GM21423 (cell line): ENCODE measurements around the gene KLHDC7B.

ENCODE experiments used
- ATAC-seq: cut with Tn5 transposase; IDR thresholded peaks from one replicate; pipeline ENCODE4 v1.9.1; 2021; ENCODE audit warnings: mild to moderate bottlenecking, moderate library complexity; ENCODE audit not compliant: unreplicated experiment

The KLHDC7B gene

GRCh38 chr22:50571264-50572175 lies 25.8 kb downstream of the KLHDC7B start:
- ATAC-seq = no peak

DNA sequence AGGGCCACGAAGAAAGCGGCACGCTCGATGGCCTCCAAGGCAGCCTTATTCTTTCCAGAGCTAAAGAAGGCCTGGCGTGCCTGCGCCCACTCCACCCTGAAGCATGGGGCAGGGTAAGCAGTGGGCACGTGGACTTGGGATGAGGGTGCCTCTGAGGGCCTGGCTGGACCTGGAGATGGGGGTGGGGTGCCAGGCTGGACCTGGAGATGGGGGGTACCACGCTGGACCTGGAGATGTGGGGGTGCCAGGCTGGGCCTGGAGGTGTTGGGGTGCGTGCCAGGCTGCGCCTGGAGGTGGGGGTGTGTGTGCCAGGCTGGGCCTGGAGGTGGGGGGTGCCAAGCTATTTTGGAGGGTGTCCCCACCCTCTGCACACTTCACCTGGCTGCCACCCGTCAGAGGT lies 27.3 kb downstream of the KLHDC7B start:
- ATAC-seq = no peak

- no peak for ATAC-seq
Measured at GRCh38 chr22:50573491-50574382, 28.0 kb downstream of the KLHDC7B start.

- ATAC-seq = no peak
Measured at GRCh38 chr22:50574383-50574755, 28.7 kb downstream of the KLHDC7B start.

- ATAC-seq = no peak
Measured at GRCh38 chr22:50575426-50575941, 29.8 kb downstream of the KLHDC7B start.

DNA sequence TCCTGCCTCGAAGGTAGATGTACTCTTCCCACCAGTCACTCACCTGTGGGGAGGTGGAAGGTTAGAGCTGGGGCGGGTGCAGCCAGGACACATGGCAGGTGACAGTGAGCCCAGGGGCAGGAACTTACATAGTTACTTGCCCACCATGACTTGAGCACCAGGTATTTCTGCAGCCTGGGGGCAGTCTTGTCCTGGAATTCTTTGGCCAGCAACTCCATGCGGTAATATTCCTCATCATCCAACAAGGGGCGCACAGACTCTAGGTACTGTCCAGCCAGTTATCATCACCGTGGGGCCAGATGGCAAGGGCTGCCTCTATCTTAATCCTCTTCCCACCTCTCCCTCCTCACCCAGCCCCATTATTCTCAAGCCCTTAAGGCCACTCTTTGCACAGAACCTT lies 30.4 kb downstream of the KLHDC7B start:
- no peak for ATAC-seq

- no peak for ATAC-seq
Measured at GRCh38 chr22:50576806-50577696, 31.4 kb downstream of the KLHDC7B start.

- ATAC-seq = no peak
Measured at GRCh38 chr22:50577697-50577986, 31.9 kb downstream of the KLHDC7B start.

DNA sequence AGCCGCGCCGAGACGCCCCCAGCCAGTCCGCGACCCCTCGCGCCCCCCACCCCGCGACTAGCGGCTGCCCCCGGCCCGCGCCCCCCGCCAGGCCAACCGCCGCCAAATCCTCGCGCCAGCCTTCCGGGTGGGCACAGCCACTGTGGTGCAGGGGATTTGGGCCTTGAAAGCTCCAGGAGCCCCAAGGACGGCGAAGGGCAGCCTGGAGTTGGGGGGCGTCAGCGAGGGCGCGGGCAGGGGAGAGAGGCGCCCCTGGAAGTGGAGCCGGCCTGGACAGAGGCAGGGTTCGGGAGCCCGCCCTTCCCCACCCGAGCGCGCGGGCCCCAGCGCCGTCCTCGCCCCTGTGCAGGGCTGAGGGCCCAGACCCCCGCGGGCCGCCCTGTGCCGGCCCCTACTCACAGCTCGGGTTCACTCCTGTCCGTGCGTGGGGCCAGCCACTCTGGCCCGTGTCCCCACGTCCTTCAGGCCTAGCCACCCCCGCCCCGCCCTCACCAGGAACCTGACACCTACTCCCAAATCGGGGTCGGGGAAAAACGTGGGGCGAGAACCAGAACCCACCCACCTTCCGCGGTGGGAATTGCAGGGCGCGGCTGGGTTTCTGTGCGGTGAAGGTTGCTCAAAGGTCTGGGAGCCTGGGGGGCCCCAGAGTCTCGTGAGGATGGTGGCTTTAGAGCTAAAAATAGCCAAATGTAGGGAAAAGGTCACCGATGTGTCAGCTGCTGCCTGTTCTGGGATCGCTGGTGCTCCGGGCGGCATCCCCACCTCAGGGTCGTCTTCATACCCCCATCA lies 32.5 kb downstream of the KLHDC7B start, which contains the start of gene CPT1B:
Gene CPT1B, minus strand, starts transcription at position 441 of the 789 bp plus-strand sequence. CDS start 512 bp downstream, outside the sequence.
- ATAC-seq = no peak

DNA sequence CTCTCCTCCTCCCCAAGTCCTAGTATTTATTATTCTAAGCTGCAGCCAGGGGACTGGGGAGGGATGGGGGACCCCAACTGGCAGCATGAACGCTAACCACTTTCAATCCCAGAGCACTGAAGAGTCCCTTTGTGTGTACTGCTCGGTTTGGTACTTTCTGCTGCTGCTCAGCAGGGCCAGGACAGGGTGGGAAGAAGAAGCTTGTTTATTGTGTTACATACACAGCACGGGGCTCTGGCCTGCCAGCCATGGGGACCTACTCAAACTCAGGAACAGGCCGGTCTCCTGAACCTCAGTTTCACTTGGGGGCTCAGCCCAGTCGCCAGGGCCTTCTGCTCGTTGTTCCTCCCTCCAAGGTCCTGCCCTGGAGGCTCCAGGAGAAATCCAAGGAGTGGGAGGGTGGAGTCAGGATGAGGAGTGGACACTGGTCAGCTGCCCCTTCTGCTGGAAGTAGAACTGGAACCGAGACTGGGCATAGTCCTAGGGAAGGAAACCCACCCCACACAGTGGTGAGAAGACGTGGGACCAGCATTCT lies 33.1 kb downstream of the KLHDC7B start:
- ATAC-seq = no peak

DNA sequence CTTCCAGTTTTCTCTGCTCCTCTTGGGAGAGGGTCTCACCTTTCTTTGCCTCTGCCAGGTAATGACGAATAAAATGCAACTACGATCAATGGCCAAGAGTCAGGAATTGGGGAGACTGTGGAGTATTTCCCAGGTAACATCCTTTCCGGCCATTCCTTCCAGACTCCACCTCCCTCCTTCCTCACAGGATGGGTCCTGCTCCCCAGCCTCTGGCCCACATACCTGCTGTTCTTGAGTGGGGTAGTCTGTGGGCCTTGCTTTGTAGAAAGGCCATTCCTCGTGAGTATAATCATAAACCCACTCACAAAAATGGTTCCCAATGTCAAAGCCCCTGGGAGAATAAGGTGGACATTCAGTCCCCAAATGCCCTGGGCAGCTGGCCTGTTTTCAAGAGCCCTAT lies 34.1 kb downstream of the KLHDC7B start:
- ATAC-seq = no peak

DNA sequence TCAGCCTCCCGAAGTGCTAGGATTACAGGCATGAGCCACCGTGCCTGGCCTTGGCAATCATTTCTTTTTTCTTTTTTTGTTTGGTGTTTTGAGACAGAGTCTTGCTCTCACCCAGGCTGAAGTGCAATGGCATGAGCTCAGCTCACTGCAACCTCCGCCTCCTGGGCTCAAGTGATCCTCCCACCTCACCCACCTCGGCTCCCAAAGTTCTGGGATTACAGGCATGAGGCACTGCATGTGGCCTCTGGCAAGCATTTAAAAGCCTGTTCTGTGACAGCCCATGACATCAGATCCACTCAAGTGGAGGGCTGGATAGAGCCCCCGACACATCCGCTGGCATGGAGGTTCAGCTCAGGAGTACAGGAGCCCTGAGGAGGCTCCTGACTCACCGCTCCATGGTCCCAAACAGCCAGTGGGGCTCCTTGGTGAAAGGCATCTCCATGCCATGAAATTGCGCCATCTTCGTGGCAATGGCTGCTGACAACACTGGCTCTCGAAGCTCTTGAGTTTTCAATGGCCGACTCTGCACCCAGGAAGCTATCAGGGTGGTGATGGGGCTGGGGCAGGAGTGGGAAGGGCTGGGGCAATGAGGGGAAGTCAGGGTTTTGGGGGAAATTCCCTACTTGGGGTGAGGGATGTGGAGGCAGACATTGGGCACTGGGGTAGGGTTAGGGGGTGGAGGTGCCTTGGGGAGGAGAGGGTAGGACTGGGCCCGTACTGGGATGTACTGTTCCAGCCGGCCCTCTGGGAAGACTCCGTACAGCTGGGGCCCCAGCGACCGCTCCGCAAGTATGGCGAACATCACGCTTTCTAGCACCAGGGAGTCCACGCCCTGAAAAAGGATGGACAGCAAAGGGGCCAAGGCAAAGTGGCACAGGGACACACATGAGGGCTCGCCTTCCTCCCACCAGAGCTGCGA lies 35.6 kb downstream of the KLHDC7B start:
- ATAC-seq = no peak

- ATAC-seq = peak; percentile 14
Measured at GRCh38 chr22:50581950-50582492, 36.3 kb downstream of the KLHDC7B start.

DNA sequence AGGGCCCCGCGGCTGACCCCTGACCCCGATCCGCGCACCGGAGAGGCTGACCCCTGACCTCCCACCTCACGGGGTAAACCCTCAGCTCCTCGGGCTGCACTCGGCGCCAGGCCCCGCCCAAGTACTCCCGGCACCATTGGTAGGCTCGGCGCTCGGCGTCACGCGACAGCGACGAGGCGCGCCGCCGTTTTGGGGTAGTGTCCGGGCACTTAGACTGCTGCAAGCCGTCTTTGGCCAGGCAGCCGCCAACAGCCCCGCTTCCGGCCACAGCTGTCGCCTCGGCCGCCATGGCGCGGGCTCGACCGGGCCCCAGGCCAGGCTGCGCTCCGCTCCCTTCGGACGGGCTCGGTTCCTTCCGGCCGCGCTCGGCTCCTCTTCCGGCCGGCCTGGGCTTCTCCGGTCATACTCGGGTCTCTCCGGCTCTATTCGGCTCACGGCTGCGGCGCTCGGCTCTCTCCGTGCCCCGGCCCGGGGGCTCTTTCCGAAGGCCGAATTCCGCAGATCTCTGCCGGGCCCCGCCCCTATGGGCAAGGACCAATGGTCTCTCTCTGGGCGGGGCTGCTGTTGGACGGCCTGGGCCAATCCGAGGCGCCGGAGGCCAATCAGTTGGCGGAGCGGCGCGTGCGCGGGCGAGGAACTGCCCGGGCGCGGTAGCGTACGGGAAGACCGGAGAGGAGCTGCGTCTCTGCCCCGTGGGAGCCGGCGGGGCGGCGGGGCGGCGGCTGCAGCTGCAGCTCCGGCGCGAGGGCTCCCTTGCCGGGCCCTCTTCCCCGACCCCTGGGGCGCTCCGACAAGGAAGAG lies 37.0 kb downstream of the KLHDC7B start, which contains the start of gene CHKB:
Gene CHKB, minus strand, starts transcription at position 357 of the 801 bp plus-strand sequence. Its CDS starts 68 bp downstream, at position 289.
- ATAC-seq = peak; percentile 88

DNA sequence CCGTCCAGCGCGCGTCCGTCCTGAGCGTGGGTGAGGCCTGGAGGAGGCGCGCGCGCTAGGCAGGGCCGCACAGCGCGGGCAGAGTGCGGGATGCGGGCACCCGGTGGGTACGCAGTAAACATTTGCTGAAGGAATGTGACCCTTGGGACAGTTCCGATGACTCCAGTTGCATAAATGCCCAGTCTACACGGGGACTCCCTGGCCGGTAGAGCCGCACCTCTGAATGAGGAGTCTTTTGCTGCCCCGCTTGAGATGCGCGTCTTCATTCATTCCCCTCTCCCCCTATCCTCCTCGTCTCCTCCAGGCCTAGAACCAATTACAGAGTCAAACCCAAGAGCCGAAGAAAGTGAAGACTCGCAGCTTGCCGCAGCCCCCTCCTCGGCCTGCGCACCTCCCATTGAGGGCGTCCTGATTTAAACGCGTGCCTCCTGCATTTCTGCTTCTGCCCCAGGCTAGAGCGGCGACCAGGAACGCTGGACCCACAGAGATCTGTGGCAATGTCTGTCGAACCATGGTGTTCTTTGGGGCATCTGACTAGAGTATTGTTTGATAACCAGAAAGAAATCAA lies 37.7 kb downstream of the KLHDC7B start:
- peak; percentile 22 for ATAC-seq

DNA sequence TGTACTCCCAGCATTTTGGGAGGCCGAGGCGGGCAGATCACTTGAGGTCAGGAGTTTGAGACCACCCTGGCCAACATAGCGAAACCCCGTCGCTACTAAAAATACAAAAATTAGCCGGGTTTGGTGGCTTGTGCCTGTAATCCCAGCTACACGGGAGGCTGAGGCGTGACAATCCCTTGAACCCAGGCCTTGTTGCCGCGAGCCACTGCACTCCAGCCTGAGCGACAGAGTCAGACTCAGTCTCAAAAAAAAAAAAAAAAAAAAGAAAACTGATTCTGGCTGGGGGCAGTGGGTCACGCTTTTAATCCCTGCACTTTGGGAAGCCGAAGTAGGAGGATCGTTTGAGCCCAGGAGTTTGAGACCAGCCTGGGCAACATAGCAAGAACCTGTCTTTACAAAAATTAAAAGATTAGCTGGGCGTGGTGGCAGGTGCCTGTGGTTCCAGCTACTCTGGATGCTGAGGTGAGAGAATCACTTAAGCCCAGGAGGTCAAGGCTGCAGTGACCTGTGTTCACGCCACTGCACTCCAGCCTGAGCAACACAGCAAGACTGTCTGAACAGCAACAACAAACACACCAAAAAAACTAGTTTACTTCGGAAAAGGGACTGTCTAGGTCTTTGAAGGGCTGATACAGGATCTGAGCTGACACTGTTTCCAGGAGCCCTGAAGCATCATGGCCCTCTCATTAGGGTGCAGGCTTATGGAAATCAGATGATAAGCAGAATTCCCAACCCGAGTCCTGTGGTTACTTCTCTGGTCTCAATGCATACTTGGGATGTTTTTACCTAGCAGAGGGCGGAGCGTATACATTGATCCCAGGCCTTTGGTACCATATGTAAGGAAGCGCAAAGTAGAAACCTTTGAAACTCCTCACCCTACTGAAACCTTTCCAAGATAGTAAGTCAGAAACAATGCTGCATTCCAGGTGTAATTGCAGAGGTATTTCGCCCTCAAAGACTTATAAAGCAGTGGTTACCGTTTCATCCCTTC lies 38.7 kb downstream of the KLHDC7B start:
- ATAC-seq = no peak
